GM18867 (cell line): ENCODE results near the gene HAGH.

Source experiments
- ATAC-seq: cut with Tn5 transposase; IDR thresholded peaks from one replicate; pipeline ENCODE4 v1.9.1; 2021; ENCODE audit warnings: mild to moderate bottlenecking, moderate library complexity; ENCODE audit not compliant: unreplicated experiment

The HAGH gene

DNA sequence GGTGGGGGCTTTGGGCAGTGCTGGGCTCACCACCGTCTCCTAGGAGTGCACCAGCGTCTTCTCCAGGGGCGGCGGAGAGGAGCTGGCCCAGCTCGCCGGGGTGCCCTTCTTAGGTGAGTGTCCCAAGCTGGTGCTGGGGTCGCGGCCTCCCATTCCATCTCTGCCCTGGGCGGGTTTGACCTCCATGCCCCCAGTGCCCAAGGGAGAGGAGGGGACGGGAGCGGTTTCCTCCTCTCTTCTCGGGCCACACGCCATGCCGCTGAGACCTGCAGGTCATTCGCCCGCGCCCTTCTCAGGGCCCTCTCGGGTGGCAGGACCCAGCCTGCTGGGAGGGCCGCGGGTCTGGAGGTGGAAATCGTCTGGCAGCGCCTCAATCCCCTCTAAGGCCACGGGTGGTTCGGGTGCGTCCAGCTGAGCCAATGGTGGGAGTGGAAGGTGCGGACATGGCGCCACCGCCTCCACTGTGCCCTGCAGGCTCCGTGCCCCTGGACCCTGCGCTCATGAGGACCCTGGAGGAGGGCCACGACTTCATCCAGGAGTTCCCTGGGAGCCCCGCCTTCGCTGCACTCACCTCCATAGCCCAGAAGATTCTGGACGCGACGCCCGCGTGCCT lies 38.4 kb downstream of the HAGH start:
- no peak for ATAC-seq

DNA sequence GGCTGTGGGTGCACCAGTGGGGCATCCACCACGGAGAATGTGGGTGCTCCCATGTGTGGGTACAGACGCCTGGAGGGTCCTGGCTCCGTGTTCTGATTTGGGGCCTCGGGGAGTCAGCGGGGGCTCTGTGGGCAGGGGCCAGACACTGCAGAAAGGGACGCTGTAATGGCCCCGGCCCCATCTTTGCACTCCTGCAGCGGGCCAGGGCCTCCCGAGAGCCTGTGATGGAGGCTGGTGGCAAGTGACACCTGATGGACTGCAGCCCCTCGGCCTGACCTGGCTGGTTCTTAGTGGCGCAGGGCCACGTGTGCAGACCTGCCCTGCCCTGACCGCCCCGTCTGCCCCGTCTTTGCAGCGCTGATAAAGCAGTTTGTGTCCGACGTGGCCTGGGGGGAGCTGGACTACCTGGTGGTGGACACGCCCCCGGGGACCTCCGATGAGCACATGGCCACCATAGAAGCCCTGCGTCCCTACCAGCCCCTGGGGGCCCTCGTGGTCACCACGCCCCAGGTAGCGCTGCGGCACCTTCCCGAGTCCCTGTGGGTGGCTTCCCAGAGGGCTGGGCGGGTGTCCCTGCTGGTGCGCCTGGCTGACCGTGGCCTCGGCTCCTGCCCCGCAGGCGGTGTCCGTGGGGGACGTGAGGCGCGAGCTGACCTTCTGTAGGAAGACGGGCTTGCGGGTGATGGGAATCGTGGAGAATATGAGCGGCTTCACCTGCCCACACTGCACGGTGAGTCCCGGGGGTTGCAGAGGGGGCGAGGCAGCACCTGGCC lies 39.1 kb downstream of the HAGH start:
- no peak for ATAC-seq

DNA sequence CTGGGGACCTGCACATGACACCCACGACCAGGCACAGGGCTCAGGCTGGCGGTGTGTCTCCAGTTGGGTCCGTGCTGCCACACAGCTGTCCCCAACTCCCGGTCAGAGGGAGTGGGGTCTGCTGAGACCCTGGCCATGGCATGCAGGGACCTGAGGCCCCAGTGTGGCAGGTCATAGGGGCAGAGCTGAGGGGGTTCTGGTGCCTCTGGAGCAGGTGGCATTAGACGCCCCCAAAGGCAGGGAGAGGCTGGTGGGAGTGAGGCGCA lies 39.6 kb downstream of the HAGH start:
- ATAC-seq: no peak

DNA sequence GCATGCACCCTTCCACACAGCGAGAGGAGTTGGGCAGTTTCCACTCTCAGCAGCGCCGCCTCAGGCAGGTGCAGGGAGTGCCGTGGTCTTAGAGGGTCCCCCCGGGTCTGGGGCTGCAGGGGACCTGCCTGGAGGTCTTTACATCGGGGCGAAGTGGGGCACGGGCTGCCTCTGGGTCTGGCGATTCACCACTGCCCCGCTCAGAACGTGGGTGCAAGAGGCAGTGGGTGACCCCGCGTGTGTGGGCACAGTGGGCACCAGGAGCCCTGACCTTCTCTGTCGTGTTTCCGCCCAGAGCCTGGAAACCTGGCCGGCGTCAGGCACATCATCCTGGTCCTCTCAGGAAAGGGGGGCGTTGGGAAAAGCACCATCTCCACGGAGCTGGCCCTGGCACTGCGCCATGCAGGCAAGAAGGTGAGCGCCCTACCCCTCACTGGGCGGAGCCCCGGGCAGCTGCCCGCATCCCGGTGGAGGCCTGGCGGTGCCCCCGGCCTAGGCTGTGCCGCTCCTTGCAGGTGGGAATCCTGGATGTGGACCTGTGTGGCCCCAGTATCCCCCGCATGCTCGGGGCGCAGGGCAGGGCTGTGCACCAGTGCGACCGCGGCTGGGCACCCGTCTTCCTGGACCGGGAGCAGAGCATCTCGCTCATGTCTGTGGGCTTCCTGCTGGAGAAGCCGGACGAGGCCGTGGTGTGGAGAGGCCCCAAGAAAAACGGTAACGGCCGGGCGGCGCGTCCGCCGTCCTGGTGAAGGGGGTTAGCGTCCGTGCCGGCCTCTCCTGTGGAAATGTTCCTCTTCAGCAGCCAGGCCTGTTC lies 40.2 kb downstream of the HAGH start:
- no peak for ATAC-seq

GRCh38 chr16:1785846-1786170 lies 40.8 kb downstream of the HAGH start:
- ATAC-seq: no peak

GRCh38 chr16:1784977-1785845 lies 41.4 kb downstream of the HAGH start:
- ATAC-seq: no peak

- ATAC-seq: peak; percentile 80
These were observed 44.0 kb downstream of the HAGH start, which contains the start of the genes NUBP2 and SPSB3 for GRCh38 chr16:1782408-1783264. Gene NUBP2, plus strand, starts transcription at chr16:1782960. Its CDS starts 61 bp downstream, at chr16:1783021. Gene SPSB3, minus strand, starts transcription at chr16:1782571. Its CDS starts 1,088 bp downstream, at chr16:1781483.

DNA sequence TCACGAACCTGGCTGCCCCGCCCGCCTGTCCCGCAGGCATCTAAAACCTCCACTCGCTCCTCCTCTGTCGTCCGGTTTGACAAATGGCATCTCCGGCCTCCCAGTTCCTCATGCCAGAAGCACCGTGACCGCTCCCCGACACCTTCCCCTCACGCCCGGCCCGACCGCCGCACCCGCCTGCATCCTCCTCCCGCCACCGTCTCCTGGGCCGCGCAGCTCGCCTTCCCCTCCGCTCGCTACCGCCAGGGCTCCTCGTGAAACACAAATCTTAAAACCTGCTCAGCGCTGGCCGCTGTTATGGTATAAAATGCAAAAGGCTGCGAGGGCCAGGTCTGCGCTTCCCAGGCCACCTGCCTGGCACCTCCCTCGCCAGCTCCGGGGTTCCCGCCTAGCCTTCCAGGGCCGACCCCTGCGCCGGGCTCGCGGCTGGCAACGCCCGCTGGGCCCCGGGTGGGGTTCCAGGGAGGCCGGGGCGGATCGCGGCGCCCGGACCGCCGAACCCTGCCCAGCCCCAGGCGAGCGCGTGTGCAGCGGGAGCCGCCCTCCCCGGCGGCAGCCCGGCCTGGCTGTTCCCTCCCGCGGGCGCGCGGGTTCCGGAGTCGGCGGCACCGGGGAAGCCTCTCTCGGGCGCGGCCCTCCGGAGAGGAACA lies 44.7 kb downstream of the HAGH start:
- ATAC-seq: peak; percentile 3

- ATAC-seq: no peak
These were observed 45.4 kb downstream of the HAGH start for GRCh38 chr16:1781254-1781653.

DNA sequence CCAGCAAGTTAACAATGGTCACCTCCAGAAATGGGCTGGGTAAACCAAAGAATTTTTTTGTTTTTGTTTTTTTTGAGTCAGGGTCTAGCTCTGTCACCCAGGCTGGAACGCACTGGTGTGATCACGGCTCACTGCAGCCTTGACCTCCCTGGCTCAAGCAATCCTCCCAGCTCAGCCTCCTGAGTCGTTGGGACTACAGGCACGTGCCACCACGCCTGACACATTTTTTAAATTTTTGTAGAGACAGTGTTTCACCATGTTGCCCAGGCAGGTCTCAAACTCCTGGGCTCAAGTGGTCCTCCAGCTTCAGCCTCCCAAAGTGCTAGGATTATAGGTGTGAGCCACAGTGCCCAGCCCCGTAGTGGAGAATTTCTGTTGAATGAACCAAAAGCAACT lies 46.0 kb downstream of the HAGH start:
- ATAC-seq: no peak

- ATAC-seq: no peak
These were observed 46.6 kb downstream of the HAGH start for GRCh38 chr16:1779741-1780676.

DNA sequence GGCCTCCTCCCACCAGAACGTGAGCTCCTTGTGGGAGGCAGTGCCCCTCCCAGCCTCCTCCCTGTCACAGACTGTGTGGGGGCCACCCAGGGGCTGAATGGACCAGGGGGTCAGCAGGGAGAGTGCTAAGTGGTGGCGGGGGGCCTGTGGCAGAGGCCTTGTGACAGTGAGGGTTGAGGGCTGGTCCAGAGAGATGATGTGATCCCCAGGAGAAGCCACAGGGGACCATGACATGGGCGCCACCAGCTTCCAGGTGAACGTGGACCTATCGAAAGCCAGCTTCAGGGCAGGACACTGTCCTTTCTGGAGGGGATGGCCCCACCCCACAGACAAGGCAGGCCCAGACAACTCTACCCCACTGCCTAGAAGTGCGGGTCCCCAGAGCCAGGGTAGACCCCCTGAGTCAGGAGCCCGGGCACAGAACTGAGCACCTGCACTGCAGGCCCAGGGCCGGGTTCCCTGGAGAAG lies 47.4 kb downstream of the HAGH start:
- ATAC-seq: no peak

GRCh38 chr16:1778200-1779179 lies 48.1 kb downstream of the HAGH start:
- ATAC-seq: no peak

DNA sequence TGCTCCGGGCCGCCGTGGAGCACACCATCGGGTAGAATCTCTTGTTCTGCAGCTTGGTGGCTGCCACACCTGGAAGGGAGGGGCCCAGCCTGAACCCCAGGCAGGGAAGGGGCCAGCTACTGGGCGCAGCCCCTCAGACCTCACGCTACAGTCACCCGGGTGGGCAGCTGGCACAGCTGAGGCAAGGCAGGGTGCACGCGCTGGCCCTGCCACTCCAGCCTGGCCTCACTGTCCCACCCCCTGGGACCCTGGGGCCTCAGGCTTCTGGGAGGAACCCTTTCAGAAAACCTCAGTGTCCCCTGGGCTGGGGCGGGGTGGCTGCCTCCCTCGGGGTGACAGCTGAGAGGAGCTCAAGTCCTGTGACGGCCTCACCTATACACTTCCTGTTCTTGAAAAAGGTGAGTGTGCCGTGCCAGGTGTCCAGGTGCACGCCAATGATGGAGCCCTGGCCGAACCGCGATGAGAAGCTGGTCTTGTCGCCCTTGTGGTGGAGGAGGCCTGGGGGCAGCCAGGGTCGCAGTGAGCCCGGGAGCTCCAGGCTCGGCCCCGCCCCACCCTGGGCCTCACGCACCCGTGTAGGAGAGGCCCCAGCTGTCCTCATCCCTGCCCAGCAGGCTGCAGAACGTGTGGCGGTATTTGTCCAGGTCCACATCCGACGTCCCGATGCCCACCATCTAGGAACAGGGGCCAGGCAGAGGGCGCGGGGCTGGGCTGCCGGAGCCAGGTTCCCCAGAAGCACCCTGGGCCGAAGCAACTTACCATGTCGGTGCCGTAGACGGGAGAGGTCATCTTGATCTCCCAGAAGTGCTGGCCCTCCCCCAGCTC lies 49.0 kb downstream of the HAGH start:
- no peak for ATAC-seq

- no peak for ATAC-seq
These were observed 49.6 kb downstream of the HAGH start for GRCh38 chr16:1776991-1777374.

DNA sequence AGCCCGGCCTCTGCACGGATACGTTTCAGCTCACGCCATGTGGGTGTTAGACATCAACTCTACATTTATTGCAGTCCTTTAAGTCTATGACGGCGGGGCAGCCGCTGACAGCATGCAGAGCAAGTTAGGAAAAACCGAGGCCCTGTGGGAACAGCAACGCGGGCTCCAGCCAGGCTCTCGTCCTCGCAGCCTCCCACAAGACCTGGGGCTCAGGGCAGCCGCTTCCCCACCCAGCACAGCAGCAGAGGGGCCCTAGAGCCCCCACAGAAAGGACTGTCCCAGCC lies 50.0 kb downstream of the HAGH start:
- no peak for ATAC-seq
